DOHH2 (cell line): ENCODE results near the gene THEMIS2.

Experiments used
- EZH2phosphoT487 ChIP-seq: fragments of 200-600 bp; sonication (generic); IDR thresholded peaks from 2 replicates; pipeline ENCODE4 v1.6.1; 2017; ENCODE audit warnings: borderline replicate concordance, mild to moderate bottlenecking, antibody characterized with exemption, low read length, moderate library complexity, mixed read lengths
- TF ChIP-seq, protein P1 (sequence below): fragments of 200-600 bp; sonication (generic); IDR thresholded peaks from one replicate; pipeline ENCODE4 v1.5.1; 2014; ENCODE audit warnings: antibody characterized with exemption, mild to moderate bottlenecking, low read depth, low read length; ENCODE audit not compliant: poor library complexity, severe bottlenecking

GRCh38 chr1:27862004-27862403, 10.3 kb upstream of the THEMIS2 start:
- TF ChIP-seq, protein P1, sequence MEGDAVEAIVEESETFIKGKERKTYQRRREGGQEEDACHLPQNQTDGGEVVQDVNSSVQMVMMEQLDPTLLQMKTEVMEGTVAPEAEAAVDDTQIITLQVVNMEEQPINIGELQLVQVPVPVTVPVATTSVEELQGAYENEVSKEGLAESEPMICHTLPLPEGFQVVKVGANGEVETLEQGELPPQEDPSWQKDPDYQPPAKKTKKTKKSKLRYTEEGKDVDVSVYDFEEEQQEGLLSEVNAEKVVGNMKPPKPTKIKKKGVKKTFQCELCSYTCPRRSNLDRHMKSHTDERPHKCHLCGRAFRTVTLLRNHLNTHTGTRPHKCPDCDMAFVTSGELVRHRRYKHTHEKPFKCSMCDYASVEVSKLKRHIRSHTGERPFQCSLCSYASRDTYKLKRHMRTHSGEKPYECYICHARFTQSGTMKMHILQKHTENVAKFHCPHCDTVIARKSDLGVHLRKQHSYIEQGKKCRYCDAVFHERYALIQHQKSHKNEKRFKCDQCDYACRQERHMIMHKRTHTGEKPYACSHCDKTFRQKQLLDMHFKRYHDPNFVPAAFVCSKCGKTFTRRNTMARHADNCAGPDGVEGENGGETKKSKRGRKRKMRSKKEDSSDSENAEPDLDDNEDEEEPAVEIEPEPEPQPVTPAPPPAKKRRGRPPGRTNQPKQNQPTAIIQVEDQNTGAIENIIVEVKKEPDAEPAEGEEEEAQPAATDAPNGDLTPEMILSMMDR, result no peak
- TF ChIP-seq EZH2phosphoT487, result no peak
